Measurements from ENCODE around the gene KIAA0040. TPM values are rescaled to one million over a fixed set of nuclear protein-coding genes. Genes with fewer than 3 reads are reported as not detected.
"Not testable (repeated sequence)": the region's sequence is repeated elsewhere in the genome, so short reads cannot be mapped to it uniquely, and the experiment has no call there.

The KIAA0040 gene
- polyA plus RNA-seq, 3 donors: 22.0 to 71.2 (median 35.7) TPM

DNA sequence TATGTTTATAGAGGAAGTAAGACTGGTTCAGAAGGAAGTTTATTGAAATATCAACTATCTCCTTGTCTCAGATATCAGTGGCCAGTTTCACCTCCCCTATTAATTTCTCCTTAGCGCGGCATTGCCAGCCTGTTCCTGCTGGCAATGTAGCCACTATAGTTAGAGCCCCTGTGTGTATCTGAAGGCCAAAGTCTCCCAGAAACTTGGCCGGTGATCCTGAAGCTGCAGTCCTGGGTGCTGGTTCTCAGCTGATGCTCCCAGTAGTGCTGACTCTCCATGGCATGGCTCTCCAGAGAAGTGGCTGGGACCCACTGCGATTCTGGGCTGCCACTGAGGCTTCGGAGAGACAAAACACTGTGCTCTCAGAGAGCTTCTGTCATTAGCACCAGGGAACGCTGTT is 65.0 kb downstream of the KIAA0040 start:
- WGBS, 3 donors: 79 to 92% (median 82%) methylated on average over 6 of the region's 6 CpGs
- H3K27ac ChIP-seq (ENCODE audit: low read depth, low read length): no peak overlapping the region

DNA sequence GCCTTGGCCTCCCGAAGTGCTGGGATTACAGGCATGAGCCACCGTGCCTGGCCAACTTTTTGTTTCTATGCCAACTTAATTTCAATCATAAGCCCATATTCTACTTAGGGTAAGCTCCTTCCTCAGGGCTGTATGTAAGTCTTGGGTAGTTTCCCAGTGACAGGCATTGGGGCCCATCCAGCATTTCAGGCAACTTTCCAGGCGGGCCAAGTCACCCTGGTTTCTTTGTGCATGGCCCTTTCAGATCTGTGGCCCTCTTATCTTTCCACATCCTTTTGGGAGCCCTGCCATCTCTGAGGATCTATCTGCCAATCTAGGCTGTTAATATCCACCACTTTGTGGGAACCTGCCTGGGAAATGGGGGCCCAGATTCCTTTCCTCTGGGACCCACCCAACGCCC is 66.2 kb downstream of the KIAA0040 start:
- 51 to 70% (median 60%) methylated on average over 4 of the region's 4 CpGs for WGBS, 3 donors
- H3K27ac ChIP-seq (ENCODE audit: low read depth, low read length): no peak overlapping the region

DNA sequence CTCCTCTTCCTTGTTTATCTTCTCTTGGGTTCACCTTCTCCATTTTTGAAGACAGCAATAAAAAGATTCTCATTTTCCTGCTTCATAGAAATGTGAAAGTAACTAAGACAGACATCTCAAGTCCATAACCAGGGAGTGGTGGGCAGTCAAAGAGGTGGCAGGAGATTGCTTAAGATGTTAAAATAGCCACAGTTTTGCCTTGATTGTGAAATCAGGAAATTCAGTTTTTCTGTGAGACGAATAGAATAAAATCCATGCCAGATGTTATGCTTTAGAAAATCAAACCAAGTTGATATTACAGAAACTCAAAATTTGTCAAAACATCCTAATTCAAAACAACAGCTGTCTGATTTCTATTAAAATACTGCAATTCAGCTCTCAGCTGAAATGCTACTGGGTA is 67.7 kb downstream of the KIAA0040 start:
- 11 to 76% (median 19%) methylated on average over 1 of the region's 1 CpG for WGBS, 3 donors
- H3K27ac ChIP-seq (ENCODE audit: low read depth, low read length): no peak overlapping the region

DNA sequence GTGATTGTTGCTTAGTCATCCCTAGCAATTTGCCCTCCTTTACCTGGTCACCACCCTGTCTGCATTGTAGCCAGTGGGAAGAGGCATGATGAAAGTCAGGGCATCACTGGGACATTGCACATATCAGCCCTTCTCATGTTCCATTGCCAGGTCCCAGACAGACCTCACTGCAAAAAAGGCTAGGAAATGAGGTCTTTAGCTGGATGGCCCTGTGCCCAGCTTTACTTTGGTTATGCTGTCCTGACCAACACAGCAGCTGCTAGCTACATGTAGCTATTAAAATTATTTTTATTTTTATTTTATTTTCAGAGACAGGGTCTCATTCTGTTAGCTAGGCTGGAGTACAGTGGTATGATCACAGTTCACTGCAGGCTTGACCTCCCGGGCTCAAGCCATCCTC is 72.1 kb downstream of the KIAA0040 start:
- WGBS, 3 donors: 89 to 95% (median 95%) methylated on average over 1 of the region's 1 CpG
- H3K27ac ChIP-seq (ENCODE audit: low read depth, low read length): no peak overlapping the region

DNA sequence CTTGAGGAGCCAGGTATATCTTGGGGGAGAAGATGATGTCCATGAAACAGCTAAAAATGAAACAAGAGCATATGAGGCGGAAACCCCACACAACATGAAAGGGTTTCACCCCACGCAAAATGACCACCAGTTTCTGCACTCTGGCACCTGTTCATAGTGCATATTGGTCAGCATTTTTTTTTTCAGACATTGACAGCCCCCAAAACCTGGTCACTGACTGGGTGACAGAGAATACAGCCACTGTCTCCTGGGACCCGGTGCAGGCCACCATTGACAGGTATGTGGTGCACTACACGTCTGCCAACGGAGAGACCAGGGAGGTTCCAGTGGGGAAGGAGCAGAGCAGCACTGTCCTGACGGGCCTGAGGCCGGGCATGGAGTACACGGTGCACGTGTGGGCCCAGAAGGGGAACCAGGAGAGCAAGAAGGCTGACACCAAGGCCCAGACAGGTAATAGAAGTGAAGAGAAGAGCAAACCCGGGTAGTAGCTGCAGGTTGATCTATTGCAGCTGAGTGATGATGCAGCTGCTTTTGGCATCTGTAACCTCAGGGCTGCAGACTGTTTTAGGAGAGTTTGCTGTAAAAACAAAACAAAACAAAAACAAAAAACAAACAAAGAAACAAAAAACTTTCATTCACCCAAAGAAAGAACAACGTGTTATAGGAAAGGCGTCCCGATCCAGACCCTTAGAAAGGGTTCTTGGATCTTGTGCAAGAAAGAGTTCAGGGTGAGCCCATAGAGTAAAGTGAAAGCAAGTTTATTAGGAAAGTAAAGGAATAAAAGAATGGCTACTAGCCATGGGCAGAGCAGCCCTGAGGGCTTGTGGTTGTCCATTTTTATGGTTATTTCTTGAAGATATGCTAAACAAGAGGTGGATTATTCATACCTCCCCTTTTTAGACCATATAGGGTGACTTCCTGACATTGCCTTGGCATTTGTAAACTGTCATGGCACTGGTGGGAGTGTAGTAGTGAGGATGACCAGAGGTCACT is 73.9 kb downstream of the KIAA0040 start:
- 79 to 89% (median 87%) methylated on average over 13 of the region's 13 CpGs for WGBS, 3 donors
- H3K27ac ChIP-seq (ENCODE audit: low read depth, low read length): no peak overlapping the region

DNA sequence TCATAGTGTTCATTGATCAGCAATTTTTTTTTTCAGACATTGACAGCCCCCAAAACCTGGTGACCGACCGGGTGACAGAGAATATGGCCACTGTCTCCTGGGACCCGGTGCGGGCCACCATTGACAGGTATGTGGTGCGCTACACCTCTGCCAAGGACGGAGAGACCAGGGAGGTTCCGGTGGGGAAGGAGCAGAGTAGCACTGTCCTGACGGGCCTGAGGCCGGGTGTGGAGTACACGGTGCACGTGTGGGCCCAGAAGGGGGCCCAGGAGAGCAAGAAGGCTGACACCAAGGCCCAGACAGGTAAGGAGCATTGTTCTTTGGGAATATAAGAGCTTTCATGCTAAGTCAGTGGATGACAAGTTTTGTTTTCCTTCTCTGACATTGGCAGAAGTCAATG is 75.7 kb downstream of the KIAA0040 start:
- H3K27ac ChIP-seq (ENCODE audit: low read depth, low read length): no peak overlapping the region
- WGBS, 3 donors: 78 to 81% (median 79%) methylated on average over 11 of the region's 11 CpGs

DNA sequence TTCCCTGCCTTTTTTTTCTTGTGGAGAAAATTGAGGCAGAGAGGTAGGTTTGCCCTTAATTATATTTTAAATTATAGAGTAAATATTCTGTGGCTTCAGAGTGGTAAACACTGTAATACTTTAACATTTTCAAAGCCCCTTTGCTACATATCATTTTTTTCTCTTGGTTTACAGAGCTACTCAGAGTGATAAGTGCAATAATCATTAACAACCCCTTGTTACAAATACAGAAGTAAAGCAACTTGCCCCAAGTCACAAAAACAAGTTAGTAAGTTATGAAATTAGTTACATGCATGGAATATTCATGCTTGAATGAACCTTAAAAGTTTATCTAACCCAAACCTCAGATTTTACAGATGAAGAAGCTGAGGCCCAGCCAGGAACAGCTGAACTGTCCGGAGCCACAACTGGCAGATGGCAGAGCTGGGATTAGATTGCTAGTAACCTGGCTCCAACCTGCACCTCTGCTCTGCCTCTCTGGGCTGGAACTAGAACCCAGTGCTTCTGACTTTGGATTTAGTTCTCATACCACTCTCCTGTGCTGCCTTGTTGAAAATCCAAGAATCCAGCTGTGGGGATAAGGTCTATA is 76.3 kb downstream of the KIAA0040 start:
- no peak overlapping the region for H3K27ac ChIP-seq (ENCODE audit: low read depth, low read length)
- 63 to 97% (median 88%) methylated on average over 1 of the region's 1 CpG for WGBS, 3 donors

DNA sequence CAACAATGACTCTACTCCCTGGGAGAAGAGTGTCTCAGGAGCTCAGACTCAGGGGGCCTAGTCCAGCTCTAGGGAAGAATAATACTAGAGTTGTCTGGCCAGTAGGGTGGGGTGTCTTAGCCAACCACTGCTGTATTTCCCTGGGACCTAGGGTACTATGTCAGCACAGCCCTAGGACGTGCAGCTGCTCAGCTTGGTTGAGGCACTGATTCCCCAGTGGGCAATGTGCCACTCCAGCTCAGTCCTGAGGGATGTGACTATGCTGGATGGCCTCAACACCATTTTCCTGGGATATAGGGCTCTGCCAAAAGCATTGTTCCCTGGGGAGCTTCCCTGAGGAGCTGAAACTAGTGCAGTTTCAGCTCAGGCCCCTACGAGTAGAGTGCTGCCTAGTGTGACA is 77.6 kb downstream of the KIAA0040 start:
- WGBS, 3 donors: 57 to 71% (median 69%) methylated on average over 2 of the region's 2 CpGs
- no peak overlapping the region for H3K27ac ChIP-seq (ENCODE audit: low read depth, low read length)

DNA sequence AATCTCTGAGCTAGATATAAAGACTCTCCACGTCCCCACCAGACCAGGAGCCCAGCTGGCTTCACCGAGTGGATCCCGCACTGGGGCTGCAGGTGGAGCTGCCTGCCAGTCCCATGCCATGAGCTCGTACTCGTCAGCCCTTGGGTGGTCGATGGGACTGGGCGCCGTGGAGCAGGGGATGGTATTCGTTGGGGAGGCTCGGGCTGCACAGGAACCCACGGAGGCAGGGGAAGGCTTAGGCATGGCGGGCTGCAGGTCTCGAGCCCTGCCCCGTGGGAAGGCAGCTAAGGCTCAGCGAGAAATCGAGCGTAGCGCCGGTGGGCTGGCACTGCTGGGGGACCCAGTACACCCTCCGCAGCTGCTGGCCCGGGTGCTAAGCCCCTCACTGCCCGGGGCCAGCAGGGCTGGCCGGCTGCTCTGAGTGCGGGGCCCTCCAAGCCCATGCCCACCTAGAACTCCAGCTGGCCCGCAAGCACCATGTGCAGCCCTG is 84.2 kb downstream of the KIAA0040 start:
- not testable (repeated sequence) for H3K27ac ChIP-seq (ENCODE audit: low read depth, low read length)
- 90 to 94% (median 94%) methylated on average over 15 to 22 of the region's 25 CpGs for WGBS, 3 donors

Other genes with a start within 250 kb of the KIAA0040 start
- gene CACYBP, start 192.8 kb downstream of the KIAA0040 start, polyA plus RNA-seq: 100 to 1,000 TPM in 1 of 3 donors, 10 to 100 TPM in 2; 42.8 to 106 (median 70.1) TPM
- 10 to 100 TPM; 20.1 to 38.9 (median 27.0) TPM for gene MRPS14, start 169.4 kb downstream of the KIAA0040 start, polyA plus RNA-seq
- under 1 TPM; 0.10 to 0.67 (median 0.62) TPM for gene TNN, start 124.9 kb downstream of the KIAA0040 start, polyA plus RNA-seq

Measured in adipose tissue (tissue), 3 donors.